GM21528 (cell line): ENCODE results near the gene FAM236D.
"Not testable (repeated sequence)": the region's sequence is repeated elsewhere in the genome, so short reads cannot be mapped to it uniquely, and the experiment has no call there.

ENCODE experiments used
- ATAC-seq: cut with Tn5 transposase; IDR thresholded peaks from one replicate; pipeline ENCODE4 v1.9.1; 2021; ENCODE audit warnings: mild to moderate bottlenecking, moderate library complexity; ENCODE audit not compliant: unreplicated experiment, low FRiP score

Gene FAM236D

DNA sequence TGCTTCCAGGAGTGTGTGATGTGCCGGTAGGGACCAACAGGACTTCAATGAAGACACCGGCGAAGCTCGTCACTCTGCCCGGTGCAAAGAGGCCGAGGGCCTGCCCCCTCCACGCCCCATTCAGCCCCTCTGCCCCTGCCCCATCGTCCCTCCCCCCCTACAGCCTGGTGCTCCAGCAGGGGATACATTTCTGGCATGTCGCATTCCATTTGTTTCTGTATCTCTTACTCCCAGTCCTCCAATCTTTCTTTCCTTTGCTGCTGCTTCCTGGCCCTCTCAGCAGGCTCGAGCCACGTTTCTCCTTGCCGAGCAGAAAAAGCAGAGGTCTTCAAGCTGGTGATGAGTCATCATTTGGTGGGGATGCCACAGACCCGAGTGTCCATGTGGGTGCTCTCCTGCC lies at the start of gene FAM236D:
FAM236D (minus strand) TSS at position 101 of the 400 bp plus-strand sequence; CDS start at position 1, 100 bp downstream.
- ATAC-seq = not testable (repeated sequence)

DNA sequence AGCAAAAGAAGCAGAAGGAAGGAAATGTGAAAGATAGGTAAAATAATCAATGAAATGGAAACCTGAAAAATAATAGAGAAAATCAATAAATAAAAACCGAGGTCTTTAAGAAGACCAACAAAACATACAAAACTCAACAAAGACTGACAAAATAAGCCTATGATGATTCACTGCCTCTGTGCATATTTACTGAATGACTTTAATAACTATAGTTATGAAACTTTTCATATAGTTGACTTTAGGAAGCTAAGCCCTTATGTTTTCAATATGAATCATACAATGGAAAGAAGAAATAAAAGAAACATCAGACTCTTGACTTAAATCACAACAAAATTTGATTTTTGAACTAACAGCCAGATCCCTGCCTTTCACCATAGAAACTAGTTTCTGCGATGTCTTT lies 29.5 kb upstream of the FAM236D start:
- ATAC-seq = not testable (repeated sequence)

DNA sequence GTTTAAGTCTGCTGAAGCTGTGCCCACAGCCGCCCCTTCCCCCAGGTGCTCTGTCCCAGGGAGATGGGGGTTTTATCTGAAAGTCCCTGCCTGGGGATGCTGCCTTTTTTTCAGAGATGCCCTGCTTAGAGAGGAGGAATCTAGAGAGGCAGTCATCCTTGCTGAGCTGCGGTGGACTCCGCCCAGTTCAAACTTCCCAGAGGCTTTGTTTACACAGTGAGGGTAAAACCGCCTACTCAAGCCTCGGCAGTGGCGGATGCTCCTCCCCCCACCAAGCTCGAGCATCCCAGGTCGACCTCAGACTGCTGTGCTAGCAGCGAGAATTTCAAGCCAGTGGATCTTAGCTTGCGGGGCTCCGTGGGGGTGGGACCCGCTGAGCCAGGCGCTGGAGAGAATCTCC lies 22.7 kb upstream of the FAM236D start:
- not testable (repeated sequence) for ATAC-seq

DNA sequence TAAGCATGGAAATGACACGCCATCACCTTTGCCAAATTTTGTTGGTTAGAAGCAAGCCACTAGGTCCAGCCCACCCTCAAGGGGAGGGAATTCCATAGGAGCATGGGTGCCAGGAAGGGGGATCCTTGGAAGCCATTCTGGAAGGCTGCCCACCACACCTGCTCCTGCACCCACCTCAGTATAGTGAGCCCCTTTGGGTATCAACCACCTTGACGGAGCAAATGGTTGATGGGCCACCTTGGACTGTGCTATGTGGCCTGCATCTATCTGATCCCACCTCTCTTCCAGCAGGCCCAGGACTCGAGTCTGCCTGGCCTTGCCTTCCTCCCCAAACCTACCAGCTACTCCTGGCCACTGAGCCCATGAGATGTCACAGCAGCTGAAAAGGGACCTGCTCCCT lies 17.6 kb downstream of the FAM236D start:
- ATAC-seq = not testable (repeated sequence)

DNA sequence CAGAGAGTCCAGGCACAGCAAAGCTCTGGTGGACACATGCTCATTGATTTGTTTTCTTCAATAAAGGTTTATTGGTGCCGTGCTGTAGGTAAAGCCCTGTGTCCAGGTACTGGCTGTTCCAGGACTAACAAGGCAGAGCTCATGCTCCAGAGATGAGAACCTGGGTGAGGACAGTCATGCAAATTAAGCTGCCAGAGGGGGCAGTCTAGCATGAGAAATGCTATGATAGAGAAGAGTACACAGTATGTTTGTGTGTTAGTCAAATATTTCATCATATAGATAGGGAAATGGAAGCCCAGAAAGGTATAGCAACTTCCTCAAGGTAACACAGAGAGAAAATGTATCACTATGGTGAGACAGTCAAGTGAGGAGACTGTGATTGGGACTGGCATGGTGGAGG lies 19.9 kb downstream of the FAM236D start:
- not testable (repeated sequence) for ATAC-seq

DNA sequence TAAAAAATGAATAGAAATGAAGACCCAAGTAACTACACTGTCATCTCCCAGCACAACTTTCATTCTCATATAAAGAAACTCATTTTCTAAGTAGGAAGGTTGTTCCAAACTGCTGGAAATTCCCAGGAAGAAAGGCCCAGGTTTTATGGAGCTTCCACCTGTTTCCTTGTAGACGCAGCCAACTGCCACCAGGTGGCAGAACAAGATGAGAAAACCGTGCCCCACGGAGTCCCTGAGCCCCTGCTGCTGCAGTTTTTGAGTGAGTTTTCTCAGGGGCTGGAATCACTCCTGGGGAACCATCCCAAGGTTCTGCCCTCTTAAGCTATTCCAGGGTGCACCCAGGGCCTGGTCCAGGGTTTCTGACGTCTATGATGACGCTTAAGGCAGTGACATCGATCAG lies 24.0 kb downstream of the FAM236D start:
- not testable (repeated sequence) for ATAC-seq

DNA sequence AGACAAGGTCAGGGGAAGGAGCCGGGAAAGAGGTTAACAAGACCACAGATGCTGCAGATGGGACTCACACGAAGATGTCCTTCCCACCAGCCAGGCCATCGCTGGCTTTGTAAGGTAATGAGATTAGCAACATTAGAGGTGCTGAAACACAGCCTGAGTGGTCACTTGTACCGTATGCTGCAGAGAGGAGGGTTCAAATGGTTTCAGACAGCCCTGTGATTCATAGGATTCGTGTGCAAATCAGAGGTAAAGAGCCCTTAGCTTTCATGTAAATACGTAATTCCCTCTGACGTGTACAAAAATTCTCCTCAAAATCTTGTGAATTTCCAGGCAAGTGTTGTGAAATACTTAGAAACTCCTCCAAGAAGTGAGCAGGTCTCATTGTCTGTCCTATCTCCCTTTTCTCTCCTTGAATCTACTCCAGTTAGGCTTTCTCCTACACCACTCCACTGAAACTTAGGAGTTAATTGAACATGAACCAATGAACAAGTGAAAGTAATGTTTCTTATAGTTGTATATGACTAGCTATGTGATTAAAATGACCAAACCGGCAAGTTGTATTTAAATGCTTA lies 24.6 kb downstream of the FAM236D start:
- not testable (repeated sequence) for ATAC-seq

DNA sequence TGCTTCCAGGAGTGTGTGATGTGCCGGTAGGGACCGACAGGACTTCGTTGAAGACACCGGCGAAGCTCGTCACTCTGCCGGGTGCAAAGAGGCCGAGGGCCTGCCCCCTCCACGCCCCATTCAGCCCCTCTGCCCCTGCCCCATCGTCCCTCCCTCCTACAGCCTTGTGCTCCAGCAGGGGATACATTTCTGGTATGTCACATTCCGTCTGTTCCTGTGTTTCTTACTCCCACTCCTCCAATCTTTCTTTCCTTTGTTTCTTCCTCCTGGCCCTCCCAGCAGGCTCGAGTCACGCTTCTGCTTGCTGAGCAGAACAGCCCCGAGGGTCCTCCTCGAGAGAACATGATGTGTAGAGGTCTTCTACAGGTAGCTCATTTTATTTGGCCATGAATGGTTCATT lies 25.4 kb downstream of the FAM236D start, which contains the start of gene FAM236B:
FAM236B (minus strand) TSS at position 101 of the 400 bp plus-strand sequence; CDS start at position 1, 100 bp downstream.
- ATAC-seq = not testable (repeated sequence)

DNA sequence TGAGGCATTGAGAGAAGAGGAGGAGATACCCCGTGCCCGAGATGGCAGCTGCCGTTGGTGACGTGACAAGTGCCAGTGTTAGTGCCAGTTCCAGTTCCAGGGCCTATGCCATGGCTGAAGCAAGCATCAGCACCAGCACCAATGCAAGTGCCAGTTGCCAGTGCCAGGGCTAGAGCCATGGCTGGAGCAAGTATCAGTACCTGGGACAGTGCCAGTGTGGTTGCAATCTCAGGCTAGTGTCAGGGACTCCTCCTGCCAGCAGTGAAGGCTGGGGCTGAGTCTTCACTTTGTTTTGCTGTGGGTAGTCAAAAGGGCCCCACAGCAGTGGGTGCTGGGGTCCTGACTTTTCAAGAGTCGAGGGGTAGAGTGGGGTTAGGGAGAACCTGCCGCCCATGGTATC lies 29.9 kb downstream of the FAM236D start:
- not testable (repeated sequence) for ATAC-seq

DNA sequence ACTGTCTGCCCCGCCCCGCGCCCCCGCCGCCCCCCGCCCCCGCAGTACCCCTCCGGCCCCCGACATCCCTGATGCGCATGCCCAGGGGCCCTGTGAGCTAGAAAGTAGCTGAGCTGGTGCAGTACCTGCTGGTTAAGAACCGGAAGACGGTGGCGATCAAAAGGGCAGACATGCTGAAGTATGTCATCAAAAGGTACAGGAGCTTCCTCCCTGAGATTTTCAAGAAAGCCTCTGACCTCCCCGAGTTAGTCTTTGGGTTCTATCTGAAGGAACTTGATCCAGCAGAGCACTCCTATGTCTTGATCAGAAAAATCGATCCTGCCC lies 30.6 kb downstream of the FAM236D start:
- peak; percentile 63 for ATAC-seq

DNA sequence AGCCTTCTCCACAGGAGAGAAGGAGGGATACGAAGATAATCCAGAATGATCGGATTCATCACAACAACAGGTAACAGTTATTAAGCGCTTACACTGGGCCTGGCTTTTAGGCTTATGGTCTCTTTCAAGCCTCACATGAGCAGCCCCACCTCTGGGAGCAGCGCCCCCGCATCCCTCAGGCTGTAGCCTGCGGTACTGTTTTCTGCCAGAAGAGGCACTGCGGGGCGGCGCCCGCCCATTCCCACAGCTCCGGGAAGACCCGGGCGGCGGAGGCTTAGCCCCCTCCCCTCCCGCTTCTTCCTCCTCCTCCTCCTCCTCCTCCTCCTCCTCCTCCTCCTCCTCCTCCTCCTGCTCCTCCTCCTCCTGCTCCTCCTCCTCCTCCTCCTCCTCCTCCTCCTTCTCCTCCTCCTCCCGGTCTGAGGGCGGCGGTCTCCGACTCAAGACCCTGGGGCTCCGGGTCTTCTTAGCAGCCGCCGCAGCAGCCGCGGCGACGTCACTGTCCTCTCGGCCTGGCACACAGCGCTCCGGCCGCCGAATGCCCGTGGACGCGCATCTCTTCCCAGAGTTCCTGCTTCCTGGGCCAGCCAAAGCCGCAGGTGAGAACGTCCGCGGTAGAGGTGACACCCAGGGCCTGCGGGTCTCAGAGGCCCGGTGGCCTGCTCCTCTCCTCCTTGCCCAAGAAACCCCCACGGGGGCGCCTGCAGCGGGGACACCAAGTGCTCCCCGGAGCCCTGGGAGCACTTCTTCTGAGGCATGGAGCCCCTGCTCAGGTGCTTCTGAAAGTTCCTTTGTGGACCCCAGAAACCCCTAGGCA lies 31.1 kb downstream of the FAM236D start, which contains the start of gene DMRTC1B:
DMRTC1B (plus strand) TSS at position 238 of the 814 bp plus-strand sequence. CDS start 68,246 bp downstream, outside the sequence.
- peak; percentile 70 for ATAC-seq

DNA sequence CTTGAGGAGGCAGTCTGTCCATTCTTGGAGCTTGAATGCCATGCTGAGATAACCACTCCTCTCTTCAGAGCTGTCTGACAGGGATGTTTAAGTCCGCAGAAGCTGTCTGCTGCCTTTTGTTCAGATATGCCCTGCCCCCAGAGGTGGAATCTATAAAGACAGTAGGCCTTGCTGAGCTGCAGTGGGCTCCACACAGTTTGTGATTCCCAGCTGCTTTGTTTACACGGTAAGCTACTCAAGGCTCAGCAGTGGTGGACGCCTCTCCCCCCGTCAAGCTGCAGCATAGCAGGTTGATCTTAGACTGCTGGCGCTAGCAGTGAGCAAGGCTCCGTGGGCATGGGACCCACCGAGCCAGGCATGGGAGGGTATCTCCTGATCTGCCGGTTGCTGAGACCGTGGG lies 47.6 kb downstream of the FAM236D start:
- not testable (repeated sequence) for ATAC-seq
